HT1080 (cell line): ENCODE data around the gene HDAC4. TPM values are rescaled to one million over a fixed set of nuclear protein-coding genes. Genes with fewer than 3 reads are reported as not detected.
A peak's percentile ranks its signal among the peaks of the same experiment; 100 is the strongest.
"Not testable (repeated sequence)": the region's sequence is repeated elsewhere in the genome, so short reads cannot be mapped to it uniquely, and the experiment has no call there.

Source experiments
- DNase-seq: peaks from one replicate; pipeline ENCODE4 v3.0.0-alpha.2; 2015; ENCODE audit warnings: low read depth
- polyA plus RNA-seq, 2 experiments: library from polyadenylated mRNA; depleted of rRNA; stranded (reverse); fragments of >200 nt; gene quantifications; 2 replicates each; pipeline ENCODE4 v1.2.3, GENCODE V29; 2015
- total RNA-seq: library from RNA; depleted of rRNA; stranded (reverse); fragments of >200 nt; shearing (Covaris generic); gene quantifications from 2 replicates; pipeline ENCODE4 v1.2.3, GENCODE V29; 2014; rRNA removed

Gene HDAC4
- total RNA-seq, result 2.8 and 5.8 TPM in 2 replicates
- polyA plus RNA-seq (2015; cell fraction: cytosol; rRNA removed), result 4.3 and 10.6 TPM in 2 replicates
- 9.5 and 30.1 TPM in 2 replicates for polyA plus RNA-seq (2015; cell fraction: nucleus; rRNA removed)

GRCh38 chr2:239400596-239401066 lies at the start of gene HDAC4:
Gene HDAC4 (minus strand): TSS chr2:239401020. CDS start chr2:239352699, 48,321 bp downstream.
- no peak for DNase-seq

GRCh38 chr2:239449468-239449867 lies 48.6 kb upstream of the HDAC4 start:
- DNase-seq, result not testable (repeated sequence)

DNA sequence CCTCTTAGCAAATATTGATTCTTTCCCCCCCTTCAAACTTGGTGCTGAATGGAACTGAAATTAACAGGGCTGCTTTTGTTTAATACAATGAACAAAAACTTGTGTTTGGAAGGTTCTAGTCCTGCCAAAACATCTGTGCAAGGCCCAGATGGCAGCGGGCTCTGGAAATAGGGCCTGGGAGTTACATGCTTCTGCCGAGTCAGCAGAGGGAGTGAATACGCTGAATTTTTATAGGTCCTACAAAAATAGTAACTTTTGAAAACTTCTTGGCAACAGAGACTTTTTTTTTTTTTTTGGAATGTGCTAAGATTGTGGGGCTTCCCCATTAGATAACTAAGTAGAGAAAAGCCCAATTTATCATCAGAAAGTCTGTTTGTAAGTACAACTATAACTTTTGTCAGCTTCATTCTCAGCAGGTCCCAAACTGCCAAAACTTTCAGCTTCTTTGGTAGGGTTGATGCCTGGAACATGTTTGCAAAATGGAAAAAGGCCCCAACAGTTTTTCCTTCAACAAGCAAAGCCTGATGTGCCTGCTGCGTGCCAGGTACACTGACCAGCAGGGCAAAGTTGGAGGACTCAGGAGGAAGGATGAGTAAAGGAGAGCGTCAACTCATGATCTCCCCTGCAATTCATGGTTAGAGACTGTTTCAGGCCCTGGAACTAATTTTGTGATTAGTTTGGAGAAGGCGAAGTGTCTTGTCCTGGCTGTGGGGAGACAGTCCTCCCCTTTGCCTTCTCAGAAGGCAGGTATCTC lies 45.1 kb upstream of the HDAC4 start:
- no peak for DNase-seq

GRCh38 chr2:239444626-239445577 lies 44.1 kb upstream of the HDAC4 start:
- no peak for DNase-seq

DNA sequence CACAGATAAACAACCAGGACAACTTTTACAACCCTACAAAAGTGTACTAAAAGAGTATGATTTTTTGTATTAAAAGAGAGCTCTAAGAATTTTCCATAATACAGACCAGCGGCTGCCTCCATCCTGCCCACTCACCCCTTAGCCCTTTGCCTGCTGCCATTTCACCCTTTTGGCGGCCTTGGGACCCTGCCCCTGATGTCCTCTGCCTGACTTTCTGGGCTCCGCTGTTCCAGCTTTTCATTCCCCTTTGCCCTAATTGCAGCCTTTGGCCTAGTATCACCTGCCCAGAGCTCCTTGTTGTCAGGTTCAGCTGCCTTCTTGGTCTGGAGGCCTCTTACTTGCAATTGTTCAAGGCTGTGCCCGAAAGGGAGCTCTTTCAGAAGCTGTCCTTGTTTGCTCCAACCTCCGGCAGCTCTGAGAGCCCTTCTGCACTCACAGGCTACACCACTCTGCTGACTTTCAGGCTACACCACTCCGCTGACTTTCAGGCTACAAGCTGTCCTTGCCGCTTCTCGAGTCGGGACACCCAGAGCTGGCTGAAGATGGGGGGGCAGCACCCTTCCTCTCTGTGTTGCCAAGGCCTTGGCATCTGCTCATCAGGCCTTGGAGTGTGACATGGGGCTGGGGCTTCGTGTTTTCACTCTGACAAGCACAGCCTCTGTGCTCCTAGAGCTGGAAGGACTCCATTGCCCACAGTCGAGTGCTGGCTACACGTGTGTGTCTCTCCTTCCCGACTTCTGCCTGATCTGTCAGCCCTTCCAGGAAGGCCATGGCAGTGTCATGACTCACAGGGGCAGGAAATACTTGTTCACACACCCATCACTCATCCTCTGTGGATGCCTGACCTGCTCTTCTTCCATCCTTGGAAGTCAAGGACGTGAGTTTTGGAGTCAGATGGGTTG lies 43.1 kb upstream of the HDAC4 start:
- peak; percentile 74 for DNase-seq

- DNase-seq, result no peak
Measured at GRCh38 chr2:239443102-239443620, 42.3 kb upstream of the HDAC4 start.

- DNase-seq, result no peak
Measured at GRCh38 chr2:239442192-239442591, 41.4 kb upstream of the HDAC4 start.

DNA sequence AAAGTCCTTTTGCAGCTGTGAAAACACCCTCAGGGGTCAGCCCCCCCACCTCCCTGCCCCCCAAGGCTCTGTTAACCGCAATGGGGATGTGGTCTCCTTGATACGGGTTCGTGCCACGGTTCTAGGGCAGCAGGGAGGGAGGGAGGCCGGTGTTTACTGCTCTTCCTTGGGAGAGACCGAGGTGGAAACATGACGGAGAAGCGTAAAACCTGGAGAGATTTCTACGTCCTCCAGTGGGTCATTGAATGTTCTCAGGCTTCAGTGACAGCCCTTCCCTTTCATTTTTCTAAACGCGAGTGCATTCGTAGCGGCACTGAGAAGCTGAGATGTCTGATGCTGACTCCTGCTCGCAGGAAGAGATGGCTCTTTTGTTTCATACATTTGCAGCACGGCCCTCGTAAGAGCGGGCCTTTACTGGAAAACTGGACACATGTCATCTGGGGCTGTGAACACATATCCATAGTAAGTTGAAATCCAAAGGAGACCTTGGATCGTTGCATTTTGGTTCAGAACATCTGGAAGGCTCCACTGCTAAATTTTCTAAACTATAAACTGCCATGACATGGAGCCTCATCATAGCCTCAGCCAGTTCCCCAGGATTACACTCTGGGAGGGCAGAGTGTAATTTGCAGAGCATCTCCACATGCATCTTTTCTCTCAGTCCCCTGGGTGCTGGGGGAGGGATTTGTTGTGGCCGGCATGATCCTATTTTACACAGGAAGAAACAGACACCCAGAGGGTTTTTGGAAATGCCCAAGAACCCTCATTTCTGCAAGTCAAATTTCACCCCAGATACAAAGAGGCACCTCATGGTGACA lies 40.6 kb upstream of the HDAC4 start:
- no peak for DNase-seq

GRCh38 chr2:239440511-239440959 lies 39.7 kb upstream of the HDAC4 start:
- no peak for DNase-seq

- no peak for DNase-seq
Measured at GRCh38 chr2:239439754-239440315, 39.0 kb upstream of the HDAC4 start.

DNA sequence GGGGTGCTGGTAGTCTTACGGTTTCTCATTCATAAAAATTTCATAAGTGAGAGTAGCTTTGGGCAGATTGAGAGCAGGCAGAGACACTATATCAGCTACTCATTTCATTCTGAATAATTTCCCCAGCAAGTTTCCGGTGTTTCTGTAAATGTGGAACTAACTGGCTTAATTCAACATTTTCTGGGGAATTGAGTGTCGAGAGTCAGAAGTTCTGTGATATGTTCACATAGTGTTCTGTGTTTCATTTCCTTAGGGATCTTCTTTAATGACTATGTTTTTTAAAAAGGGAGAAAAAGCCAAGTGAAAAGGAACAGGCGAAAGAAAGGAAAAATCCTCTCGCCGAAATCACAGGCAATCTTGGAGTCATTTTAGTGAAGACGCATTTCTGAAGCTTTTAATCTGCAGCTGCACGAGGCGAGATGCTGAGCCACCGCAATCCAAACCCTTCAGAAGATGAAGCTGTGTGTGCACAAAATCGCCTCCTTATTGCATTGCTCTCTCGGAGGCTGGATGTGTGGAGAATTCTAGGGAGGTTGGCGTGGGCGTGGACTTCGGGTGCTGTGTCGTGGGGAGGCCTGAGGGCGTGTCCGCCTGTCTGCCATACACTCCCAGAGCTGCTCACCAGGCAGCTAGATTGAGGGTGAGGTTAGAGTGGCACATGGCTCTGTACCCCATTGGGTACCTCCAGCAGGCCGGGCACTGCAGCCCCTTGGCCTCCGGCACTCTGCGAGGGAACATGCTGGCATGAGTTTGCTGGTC lies 38.4 kb upstream of the HDAC4 start:
- no peak for DNase-seq

DNA sequence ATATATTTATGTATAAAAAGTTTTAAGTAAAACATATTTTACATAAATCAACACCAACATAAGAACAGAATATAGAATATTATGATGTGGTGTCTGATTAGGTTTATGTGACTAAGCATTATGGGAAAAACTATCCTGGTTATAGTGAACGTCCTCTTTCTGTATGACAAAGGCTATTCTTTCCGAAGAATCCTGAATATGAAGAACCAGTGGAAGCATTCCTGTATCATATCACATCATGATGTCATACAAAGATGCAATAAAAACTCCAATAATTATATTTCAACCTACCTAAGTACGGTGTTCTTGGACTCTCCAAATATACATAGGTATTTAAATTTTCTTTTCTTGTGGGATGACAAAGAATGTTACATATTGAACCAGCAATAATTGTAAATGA lies 37.5 kb upstream of the HDAC4 start:
- DNase-seq, result no peak

DNA sequence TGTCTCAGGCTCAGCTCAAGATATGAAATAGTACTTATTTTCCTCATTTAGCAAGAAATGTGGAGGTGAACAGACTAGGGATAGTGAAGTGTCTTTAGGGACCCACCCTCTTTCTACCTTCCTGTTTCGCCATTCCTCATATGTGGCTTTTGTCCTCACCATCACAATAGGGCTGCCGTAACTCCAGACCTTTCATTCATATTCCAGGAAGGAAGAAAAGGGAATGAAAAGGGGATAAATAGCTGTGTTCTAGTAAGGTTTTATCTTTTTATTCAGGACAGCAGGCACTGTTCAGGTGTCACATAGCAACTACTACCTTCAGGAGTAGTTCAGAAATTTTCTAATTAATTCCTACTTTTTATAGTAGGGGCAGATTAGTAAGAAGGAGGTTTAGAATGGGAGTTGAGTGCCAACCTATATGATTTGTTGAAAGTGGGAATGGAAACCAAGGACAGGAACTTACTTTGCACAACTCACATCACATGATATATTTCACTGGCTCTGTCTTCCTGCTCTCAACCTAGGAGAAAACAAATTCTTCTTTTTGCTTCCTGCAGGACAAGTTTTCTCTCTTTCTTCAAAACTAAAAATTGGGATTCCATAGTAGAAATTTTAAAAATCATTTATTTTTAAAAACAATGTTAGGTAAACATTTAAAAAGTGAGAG lies 36.0 kb upstream of the HDAC4 start:
- no peak for DNase-seq

GRCh38 chr2:239436076-239436475 lies 35.3 kb upstream of the HDAC4 start:
- DNase-seq, result no peak

GRCh38 chr2:239433777-239434403 lies 33.1 kb upstream of the HDAC4 start:
- peak; percentile 71 for DNase-seq

- DNase-seq, result no peak
Measured at GRCh38 chr2:239432174-239432573, 31.4 kb upstream of the HDAC4 start.

GRCh38 chr2:239431536-239431935 lies 30.7 kb upstream of the HDAC4 start:
- DNase-seq, result no peak
